ENCODE results near the gene ASXL1. TPM values are rescaled to one million over a fixed set of nuclear protein-coding genes. Genes with fewer than 3 reads are reported as not detected.

The ASXL1 gene
- total and polyA plus RNA-seq, 9 of the 15 experiments (the other 6 are each of a cell fraction or from before 2014, with no cell fraction given) = 6.5 to 65.3 (median 32.3) TPM

DNA sequence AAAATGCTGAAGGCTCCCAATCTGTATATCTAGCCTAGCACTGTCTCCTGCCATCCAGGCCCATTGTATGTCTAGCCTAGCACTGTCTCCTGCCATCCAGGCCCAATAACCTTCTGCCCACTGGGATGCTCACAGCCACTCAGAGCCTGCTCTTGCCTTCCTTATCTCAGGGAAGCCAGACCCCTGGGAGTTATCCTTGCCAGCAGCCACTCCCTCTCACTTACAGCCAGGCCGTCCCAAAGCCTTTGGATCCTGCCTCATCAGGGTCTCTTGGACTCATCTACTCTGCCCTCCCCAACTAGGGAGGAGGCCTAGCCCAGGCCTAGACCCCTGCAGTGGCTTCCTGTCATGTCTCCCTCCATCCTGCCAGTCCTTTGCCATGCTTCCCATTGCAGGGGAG lies 43.4 kb upstream of the ASXL1 start (continued):
- TF ChIP-seq ZNF639 (CRISPR knock-in tag; conservative IDR thresholded peaks at IDR 0.05 in 1 of 2, IDR thresholded peaks at IDR 0.05 in 1 of 2) (no peak), LCOR (CRISPR knock-in tag; IDR thresholded peaks at IDR 0.05) (no peak), PHF20 (IDR thresholded peaks at IDR 0.05; ENCODE audit: partially characterized antibody) (no peak), SIN3A (IDR thresholded peaks at IDR 0.05; ENCODE audit: borderline replicate concordance in 2 of 2, control insufficient read depth in 1 of 2, low read depth in 2 of 2, low read length in 2 of 2) (no peak), FOXK1 (CRISPR knock-in tag; IDR thresholded peaks at IDR 0.05; ENCODE audit: borderline replicate concordance) (no peak), TCF3 (CRISPR knock-in tag; IDR thresholded peaks at IDR 0.05) (no peak), BRCA1 (IDR thresholded peaks at IDR 0.05) (no peak), BRCA1 (CRISPR knock-in tag; IDR thresholded peaks at IDR 0.05) (no peak)
- TF ChIP-seq, protein P1, sequence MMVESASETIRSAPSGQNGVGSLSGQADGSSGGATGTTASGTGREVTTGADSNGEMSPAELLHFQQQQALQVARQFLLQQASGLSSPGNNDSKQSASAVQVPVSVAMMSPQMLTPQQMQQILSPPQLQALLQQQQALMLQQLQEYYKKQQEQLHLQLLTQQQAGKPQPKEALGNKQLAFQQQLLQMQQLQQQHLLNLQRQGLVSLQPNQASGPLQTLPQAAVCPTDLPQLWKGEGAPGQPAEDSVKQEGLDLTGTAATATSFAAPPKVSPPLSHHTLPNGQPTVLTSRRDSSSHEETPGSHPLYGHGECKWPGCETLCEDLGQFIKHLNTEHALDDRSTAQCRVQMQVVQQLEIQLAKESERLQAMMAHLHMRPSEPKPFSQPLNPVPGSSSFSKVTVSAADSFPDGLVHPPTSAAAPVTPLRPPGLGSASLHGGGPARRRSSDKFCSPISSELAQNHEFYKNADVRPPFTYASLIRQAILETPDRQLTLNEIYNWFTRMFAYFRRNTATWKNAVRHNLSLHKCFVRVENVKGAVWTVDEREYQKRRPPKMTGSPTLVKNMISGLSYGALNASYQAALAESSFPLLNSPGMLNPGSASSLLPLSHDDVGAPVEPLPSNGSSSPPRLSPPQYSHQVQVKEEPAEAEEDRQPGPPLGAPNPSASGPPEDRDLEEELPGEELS (CRISPR knock-in tag; IDR thresholded peaks at IDR 0.05; ENCODE audit: borderline replicate concordance) = no peak
- TF ChIP-seq, protein P2, sequence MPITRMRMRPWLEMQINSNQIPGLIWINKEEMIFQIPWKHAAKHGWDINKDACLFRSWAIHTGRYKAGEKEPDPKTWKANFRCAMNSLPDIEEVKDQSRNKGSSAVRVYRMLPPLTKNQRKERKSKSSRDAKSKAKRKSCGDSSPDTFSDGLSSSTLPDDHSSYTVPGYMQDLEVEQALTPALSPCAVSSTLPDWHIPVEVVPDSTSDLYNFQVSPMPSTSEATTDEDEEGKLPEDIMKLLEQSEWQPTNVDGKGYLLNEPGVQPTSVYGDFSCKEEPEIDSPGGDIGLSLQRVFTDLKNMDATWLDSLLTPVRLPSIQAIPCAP (CRISPR knock-in tag; IDR thresholded peaks at IDR 0.05; ENCODE audit: borderline replicate concordance) = no peak
